IMR-90 (cell line): ENCODE data around the gene CLIC5. TPM values are rescaled to one million over a fixed set of nuclear protein-coding genes. Genes with fewer than 3 reads are reported as not detected.

Experiments
- ATAC-seq: fragments of 200-7000 bp; cut with Tn5 transposase; 2 replicates; pipeline ENCODE4 v1.9.1; 2020; ENCODE audit warnings: low read depth, mild to moderate bottlenecking, moderate library complexity
- BruUV-seq: library from RNA; stranded (reverse); fragments of 400-500 nt; replicated peaks from 2 replicates; lab custom pipeline; 2021; lab: Mats Ljungman, UMichigan
- CTCF ChIA-PET: fragments of 300-600 bp; formaldehyde crosslinking; extraction: SDS; loops from one replicate; lab custom pipeline; 2021; ENCODE audit warnings: antibody characterized with exemption; lab: Yijun Ruan, JAX
- POLR2A ChIA-PET: fragments of 300-600 bp; sonication (Branson Sonifier 250); formaldehyde crosslinking; loops from one replicate; lab custom pipeline; 2022; ENCODE audit warnings: antibody characterized with exemption; ENCODE audit not compliant: unreplicated experiment; lab: Charles Lee
- DNase-seq: peaks from one replicate; pipeline ENCODE4 v3.0.0; 2013
- H2AFZ ChIP-seq: replicated peaks from 2 replicates; pipeline ENCODE3; 2013; ENCODE audit warnings: low read length, mild to moderate bottlenecking; ENCODE audit not compliant: poor library complexity
- H2AK5ac ChIP-seq: 2 replicates; pipeline ENCODE4 v1.6.1; 2013; ENCODE audit warnings: low read depth, low read length, inconsistent platforms
- H2AK9ac ChIP-seq: replicated peaks from 2 replicates; pipeline ENCODE3; 2013; ENCODE audit warnings: mild to moderate bottlenecking, low read depth, low read length, moderate library complexity; ENCODE audit not compliant: poor library complexity
- H2BK120ac ChIP-seq: 2 replicates; pipeline ENCODE4 v1.6.1; 2013; ENCODE audit warnings: low read depth, low read length, inconsistent platforms
- H2BK15ac ChIP-seq: 3 replicates; pipeline ENCODE4 v1.6.1; 2013; ENCODE audit warnings: low read depth, low read length, inconsistent platforms
- H2BK20ac ChIP-seq: 2 replicates; pipeline ENCODE4 v1.6.1; 2013; ENCODE audit warnings: low read depth, mild to moderate bottlenecking, inconsistent platforms, low read length, moderate library complexity
- H2BK5ac ChIP-seq: 2 replicates; pipeline ENCODE4 v1.6.1; 2013; ENCODE audit warnings: mild to moderate bottlenecking, low read depth, low read length, inconsistent platforms; ENCODE audit not compliant: poor library complexity, severe bottlenecking
- H3K14ac ChIP-seq: replicated peaks from 2 replicates; pipeline ENCODE4 v1.6.1; 2013; ENCODE audit warnings: low read depth, low read length, inconsistent platforms
- H3K18ac ChIP-seq: 2 replicates; pipeline ENCODE4 v1.6.1; 2013; ENCODE audit warnings: low read depth, low read length, control low read depth
- H3K23ac ChIP-seq: 2 replicates; pipeline ENCODE4 v1.6.1; 2013; ENCODE audit warnings: low read depth, low read length, inconsistent platforms
- H3K27ac ChIP-seq: 2 replicates; pipeline ENCODE4 v1.5.1; 2013; ENCODE audit warnings: mild to moderate bottlenecking, control low read depth, low read length; ENCODE audit not compliant: insufficient read depth
- H3K27me3 ChIP-seq: 2 replicates; pipeline ENCODE4 v1.6.1; 2013; ENCODE audit warnings: low read length; ENCODE audit not compliant: control insufficient read depth, insufficient read depth
- H3K36me3 ChIP-seq: 2 replicates; pipeline ENCODE4 v1.6.1; 2013; ENCODE audit warnings: low read length, mixed read lengths; ENCODE audit not compliant: control insufficient read depth, insufficient read depth
- H3K4ac ChIP-seq: 2 replicates; pipeline ENCODE4 v1.6.1; 2013; ENCODE audit warnings: low read depth, low read length, inconsistent platforms
- H3K4me1 ChIP-seq: 2 replicates; pipeline ENCODE4 v1.6.1; 2013; ENCODE audit warnings: low read length, mixed read lengths; ENCODE audit not compliant: control insufficient read depth, insufficient read depth
- H3K4me2 ChIP-seq: 2 replicates; pipeline ENCODE4 v1.6.1; 2013; ENCODE audit warnings: low read depth, mild to moderate bottlenecking, control low read depth, low read length, moderate library complexity
- H3K4me3 ChIP-seq: 2 replicates; pipeline ENCODE4 v1.5.1; 2013; ENCODE audit warnings: low read depth, mild to moderate bottlenecking, control low read depth, low read length, moderate library complexity; ENCODE audit not compliant: insufficient read depth
- H3K56ac ChIP-seq: 2 replicates; pipeline ENCODE4 v1.6.1; 2013; ENCODE audit warnings: low read length, inconsistent platforms; ENCODE audit not compliant: insufficient read depth; ENCODE audit errors: extremely low read depth
- H3K79me1 ChIP-seq, 2 experiments: 2 replicates each; pipeline ENCODE4 v1.6.1; 2013; ENCODE audit warnings: low read length in 2 of 2, inconsistent platforms in 1 of 2, low read depth in 1 of 2
- H3K9ac ChIP-seq: 2 replicates; pipeline ENCODE4 v1.6.1; 2013; ENCODE audit warnings: low read depth, low read length, control low read depth
- H3K9me1 ChIP-seq: 2 replicates; pipeline ENCODE4 v1.6.1; 2013; ENCODE audit warnings: low read length, inconsistent platforms; ENCODE audit not compliant: insufficient read depth
- H3K9me3 ChIP-seq: 2 replicates; pipeline ENCODE4 v1.6.1; 2013; ENCODE audit warnings: low read length; ENCODE audit not compliant: control insufficient read depth, insufficient read depth
- H4K20me1 ChIP-seq: 2 replicates; pipeline ENCODE4 v1.6.1; 2013; ENCODE audit warnings: low read length, inconsistent platforms; ENCODE audit not compliant: insufficient read depth
- H4K5ac ChIP-seq: 2 replicates; pipeline ENCODE4 v1.6.1; 2013; ENCODE audit warnings: mild to moderate bottlenecking, low read depth, low read length, control low read depth
- H4K8ac ChIP-seq, 2 experiments: 2 replicates each; pipeline ENCODE4 v1.6.1; 2013; ENCODE audit warnings: low read depth in 2 of 2, low read length in 2 of 2, control low read depth in 1 of 2, inconsistent platforms in 1 of 2
- H4K91ac ChIP-seq: 2 replicates; pipeline ENCODE4 v1.6.1; 2013; ENCODE audit warnings: low read depth, low read length, inconsistent platforms; ENCODE audit not compliant: insufficient read depth
- BHLHE40 ChIP-seq: fragments of 150-350 bp; IDR thresholded peaks from 2 replicates; pipeline ENCODE4 v1.6.1; 2016; ENCODE audit warnings: mild to moderate bottlenecking, low read depth, low read length
- CEBPB ChIP-seq: IDR thresholded peaks from 2 replicates; pipeline ENCODE4 v1.6.1; 2012; ENCODE audit warnings: low read depth, low read length, improper control_type of control experiment
- CHD1 ChIP-seq: IDR thresholded peaks from 2 replicates; pipeline ENCODE4 v1.6.1; 2012; ENCODE audit warnings: low read depth, low read length, improper control_type of control experiment
- CTCF ChIP-seq: conservative IDR thresholded peaks from 2 replicates; pipeline ENCODE4 v1.5.1; 2012; ENCODE audit warnings: mild to moderate bottlenecking, low read depth, low read length, improper control_type of control experiment
- ELK1 ChIP-seq: fragments of 150-350 bp; IDR thresholded peaks from 2 replicates; pipeline ENCODE4 v1.6.1; 2016; ENCODE audit warnings: low read depth, mild to moderate bottlenecking, low read length, moderate library complexity, borderline replicate concordance
- FOS ChIP-seq: fragments of 150-350 bp; IDR thresholded peaks from 2 replicates; pipeline ENCODE4 v1.6.1; 2016; ENCODE audit warnings: low read depth, low read length
- MAFK ChIP-seq: IDR thresholded peaks from 2 replicates; pipeline ENCODE4 v1.6.1; 2012; ENCODE audit warnings: low read depth, low read length, improper control_type of control experiment
- MAZ ChIP-seq: IDR thresholded peaks from 2 replicates; pipeline ENCODE4 v1.6.1; 2012; ENCODE audit warnings: low read depth, mild to moderate bottlenecking, low read length, improper control_type of control experiment, moderate library complexity, borderline replicate concordance
- MXI1 ChIP-seq: IDR thresholded peaks from 2 replicates; pipeline ENCODE4 v1.6.1; 2012; ENCODE audit warnings: low read depth, mild to moderate bottlenecking, low read length, moderate library complexity, borderline replicate concordance
- NFE2L2 ChIP-seq: fragments of 150-350 bp; IDR thresholded peaks from 2 replicates; pipeline ENCODE4 v1.6.1; 2016; ENCODE audit warnings: low read depth, mild to moderate bottlenecking, low read length
- POLR2A ChIP-seq: IDR thresholded peaks from 2 replicates; pipeline ENCODE4 v1.6.1; 2012; ENCODE audit warnings: mild to moderate bottlenecking, low read depth, low read length
- RAD21 ChIP-seq: IDR thresholded peaks from 2 replicates; pipeline ENCODE4 v1.6.1; 2012; ENCODE audit warnings: low read length, improper control_type of control experiment
- RCOR1 ChIP-seq: IDR thresholded peaks from 2 replicates; pipeline ENCODE4 v1.6.1; 2012; ENCODE audit warnings: mild to moderate bottlenecking, low read length, improper control_type of control experiment; ENCODE audit not compliant: insufficient replicate concordance
- RFX5 ChIP-seq: IDR thresholded peaks from 2 replicates; pipeline ENCODE4 v1.8.0; 2012; ENCODE audit warnings: low read depth, mild to moderate bottlenecking, low read length, moderate library complexity
- SMC3 ChIP-seq: fragments of 150-350 bp; IDR thresholded peaks from 2 replicates; pipeline ENCODE4 v1.6.1; 2016; ENCODE audit warnings: low read depth, mild to moderate bottlenecking, antibody characterized with exemption, low read length, moderate library complexity
- USF2 ChIP-seq: fragments of 150-350 bp; IDR thresholded peaks from 2 replicates; pipeline ENCODE4 v1.6.1; 2017; ENCODE audit warnings: mild to moderate bottlenecking, antibody characterized with exemption, low read length, low read depth
- WGBS, 2 experiments: methylation state at CpG; one replicate each; pipeline versions ENCODE4 v1.1.5 to v1.1.7; 2013; ENCODE audit warnings: missing lambda C conversion rate in 2 of 2; ENCODE audit not compliant: insufficient read length in 1 of 2; ENCODE audit errors: extremely low coverage in 2 of 2; 5-methylcytosine and 5-hydroxymethylcytosine counted together
- dilution Hi-C: fragments of 300-500 bp; cut with HindIII; formaldehyde crosslinking; loops from one replicate; pipeline ENCODE4 v1.14.3; 2018; ENCODE audit warnings: low sequenced_read_pairs; ENCODE audit not compliant: unreplicated experiment
- in situ Hi-C: fragments of 300-500 bp; cut with MboI; formaldehyde crosslinking; loops from 3 replicates; pipeline ENCODE4 v1.14.3; 2019; ENCODE audit warnings: low sequenced_read_pairs, inconsistent platforms, mixed read lengths
- intact Hi-C: fragments of 100-400 bp; cut with micrococcal nuclease; formaldehyde crosslinking; loops from 2 replicates; pipeline ENCODE4 v1.10.0; 2022
- polyA plus RNA-seq, 3 experiments: library from polyadenylated mRNA; depleted of rRNA; stranded (reverse); fragments of >200 nt; gene quantifications; 2 replicates each; pipeline ENCODE4 v1.2.3, GENCODE V29; 2012; ENCODE audit warnings: low replicate concordance in 1 of 3
- total RNA-seq: library from RNA; depleted of rRNA; stranded (reverse); fragments of >200 nt; gene quantifications from 2 replicates; pipeline ENCODE4 v1.2.3, GENCODE V29; 2012

The CLIC5 gene
- total and polyA plus RNA-seq, 2 of the 4 experiments (the other 2 are of a cell fraction), result not detected

DNA sequence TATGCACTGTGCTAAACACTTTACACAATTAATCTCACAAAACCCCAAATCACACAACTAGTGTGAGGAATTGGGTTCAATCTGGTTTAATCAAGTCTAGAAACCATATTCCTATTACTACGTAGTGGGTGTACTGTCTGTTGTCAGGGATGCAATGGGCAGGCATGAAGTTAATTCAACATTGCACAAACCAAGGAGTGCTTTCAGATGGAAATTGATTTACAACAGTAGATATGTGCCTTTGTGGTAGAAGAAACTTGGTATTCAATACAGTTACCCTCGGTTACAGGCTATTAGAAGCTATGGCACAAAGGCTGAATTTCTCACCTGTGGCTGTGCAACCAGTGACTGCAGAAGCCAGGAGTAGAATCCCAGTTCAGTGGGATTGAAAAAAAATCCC lies 157.8 kb downstream of the CLIC5 start:
- TF ChIP-seq BHLHE40 (no peak), MAZ (no peak), CTCF (no peak), FOS (no peak), MXI1 (no peak), RCOR1 (no peak), CHD1 (no peak), USF2 (no peak), RFX5 (no peak), NFE2L2 (no peak), SMC3 (no peak), CEBPB (no peak), ELK1 (no peak), MAFK (no peak), RAD21 (no peak), POLR2A (no peak)
- ATAC-seq (no peak), DNase-seq (no peak)
- no peak overlapping the region for H3K18ac ChIP-seq
- H3K79me1 ChIP-seq, result no peaks in the 10 kb centered on the region
- H2AK9ac ChIP-seq, result no peak overlapping the region
- no peak overlapping the region for H2BK20ac ChIP-seq
- no peaks in the 10 kb centered on the region for H3K9me3 ChIP-seq
- intact Hi-C loops (no loop called here), in situ Hi-C loops (no loop called here), dilution Hi-C loops (no loop called here)
- H2BK5ac ChIP-seq, result no peak overlapping the region
- H3K27me3 ChIP-seq, result peaks cover 20% of the 10 kb centered on the region
- H2BK120ac ChIP-seq, result no peak overlapping the region
- no peak overlapping the region for H3K4me3 ChIP-seq
- H3K9ac ChIP-seq, result no peak overlapping the region
- ChIA-PET CTCF (no interaction called here), POLR2A (no interaction called here)
- H3K4ac ChIP-seq, result no peak overlapping the region
- H4K8ac ChIP-seq, result no peak overlapping the region
- no peak overlapping the region for H2AK5ac ChIP-seq
- no peak overlapping the region for H3K23ac ChIP-seq
- H2BK15ac ChIP-seq, result no peak overlapping the region
- H4K91ac ChIP-seq, result no peak overlapping the region
- no peak overlapping the region for H2AFZ ChIP-seq
- H4K5ac ChIP-seq, result no peak overlapping the region
- no peak overlapping the region for H3K14ac ChIP-seq
- no peak overlapping the region for H3K4me2 ChIP-seq
- WGBS, 2 experiments, result no CpG with 5 or more reads among the region's 2 CpGs
- no peaks in the 10 kb centered on the region for H3K9me1 ChIP-seq
- H3K4me1 ChIP-seq, result no peaks in the 10 kb centered on the region
- no peak overlapping the region for H3K56ac ChIP-seq
- H3K27ac ChIP-seq, result no peak overlapping the region
- H3K36me3 ChIP-seq, result no peaks in the 10 kb centered on the region
- BruUV-seq, result no TSS peak
- H4K20me1 ChIP-seq, result no peaks in the 10 kb centered on the region
